HL-60 (cell line): ENCODE results near the gene HOXB6.

Experiments used
- DNase-seq, 2 experiments: peaks; one replicate each; pipeline ENCODE4 v3.0.0-alpha.2; 2010 to 2020; ENCODE audit warnings: low read depth in 1 of 2, low spot score in 1 of 2
- H3K27ac ChIP-seq: fragments of 250-450 bp; sonication (Bioruptor Pico); replicated peaks from 2 replicates; pipeline ENCODE4 v1.5.1; 2020; ENCODE audit warnings: mild to moderate bottlenecking, moderate library complexity
- H3K27me3 ChIP-seq: fragments of 250-450 bp; sonication (Bioruptor Pico); 2 replicates; pipeline ENCODE4 v1.5.1; 2021; ENCODE audit warnings: mild to moderate bottlenecking, moderate library complexity; ENCODE audit not compliant: insufficient read depth, poor library complexity, severe bottlenecking
- H3K4me3 ChIP-seq: replicated peaks from 2 replicates; pipeline ENCODE4 v1.5.1; 2011; ENCODE audit warnings: mild to moderate bottlenecking, control low read depth, low read length; ENCODE audit not compliant: insufficient read depth
- GABPA ChIP-seq: IDR thresholded peaks from 2 replicates; pipeline ENCODE4 v1.6.1; 2012; ENCODE audit warnings: low read depth
- POLR2AphosphoS5 ChIP-seq: IDR thresholded peaks from 2 replicates; pipeline ENCODE4 v1.6.1; 2012; ENCODE audit warnings: low read depth
- SPI1 ChIP-seq: IDR thresholded peaks from 2 replicates; pipeline ENCODE4 v1.6.1; 2012; ENCODE audit warnings: low read depth, mild to moderate bottlenecking, borderline replicate concordance
- TF ChIP-seq, protein P1 (sequence below): IDR thresholded peaks from one replicate; pipeline ENCODE4 v1.5.1; 2011; ENCODE audit warnings: low read length, control low read depth, inconsistent platforms; ENCODE audit not compliant: insufficient read depth
- TF ChIP-seq, protein P2 (sequence below): IDR thresholded peaks from 2 replicates; pipeline ENCODE4 v1.6.1; 2012; ENCODE audit warnings: low read depth; ENCODE audit not compliant: insufficient replicate concordance

The HOXB6 gene

DNA sequence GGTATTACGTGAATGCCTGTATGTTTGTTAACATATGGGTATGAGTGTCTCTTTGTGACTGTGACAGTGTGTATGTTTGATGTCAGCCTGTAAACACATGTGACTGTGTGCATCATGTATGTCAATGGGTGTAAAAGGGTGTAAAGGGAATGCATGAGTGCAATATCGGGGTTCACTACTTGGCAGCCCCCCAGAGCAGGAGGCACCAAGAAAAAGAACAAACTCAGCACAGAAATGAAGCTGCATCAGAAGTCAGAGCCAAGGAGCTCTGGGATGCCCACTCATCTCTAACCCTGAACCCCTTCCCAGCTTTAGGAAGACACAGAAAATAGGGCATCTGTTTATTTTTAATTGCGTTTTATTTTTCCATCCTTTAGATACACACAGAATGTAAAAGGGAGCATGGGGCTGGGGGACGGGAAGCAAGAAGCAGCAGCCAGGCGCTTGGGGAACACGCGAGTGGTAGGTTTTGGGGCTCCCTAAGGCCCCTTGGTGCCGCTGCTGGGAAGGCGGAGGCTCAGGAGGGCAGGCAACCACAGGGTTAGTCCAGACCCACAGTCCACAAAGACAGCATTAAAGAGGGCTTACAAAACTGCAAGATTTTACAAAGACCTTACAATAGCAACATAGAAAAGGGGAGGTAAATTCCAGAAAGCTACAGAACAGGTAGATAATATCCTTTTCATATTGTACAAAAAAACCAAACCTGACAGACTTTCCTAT lies 2.3 kb upstream of the HOXB6 start:
- TF ChIP-seq, protein P1, sequence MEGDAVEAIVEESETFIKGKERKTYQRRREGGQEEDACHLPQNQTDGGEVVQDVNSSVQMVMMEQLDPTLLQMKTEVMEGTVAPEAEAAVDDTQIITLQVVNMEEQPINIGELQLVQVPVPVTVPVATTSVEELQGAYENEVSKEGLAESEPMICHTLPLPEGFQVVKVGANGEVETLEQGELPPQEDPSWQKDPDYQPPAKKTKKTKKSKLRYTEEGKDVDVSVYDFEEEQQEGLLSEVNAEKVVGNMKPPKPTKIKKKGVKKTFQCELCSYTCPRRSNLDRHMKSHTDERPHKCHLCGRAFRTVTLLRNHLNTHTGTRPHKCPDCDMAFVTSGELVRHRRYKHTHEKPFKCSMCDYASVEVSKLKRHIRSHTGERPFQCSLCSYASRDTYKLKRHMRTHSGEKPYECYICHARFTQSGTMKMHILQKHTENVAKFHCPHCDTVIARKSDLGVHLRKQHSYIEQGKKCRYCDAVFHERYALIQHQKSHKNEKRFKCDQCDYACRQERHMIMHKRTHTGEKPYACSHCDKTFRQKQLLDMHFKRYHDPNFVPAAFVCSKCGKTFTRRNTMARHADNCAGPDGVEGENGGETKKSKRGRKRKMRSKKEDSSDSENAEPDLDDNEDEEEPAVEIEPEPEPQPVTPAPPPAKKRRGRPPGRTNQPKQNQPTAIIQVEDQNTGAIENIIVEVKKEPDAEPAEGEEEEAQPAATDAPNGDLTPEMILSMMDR = no peak
- TF ChIP-seq POLR2AphosphoS5 (no peak), SPI1 (no peak)
- TF ChIP-seq, protein P2, sequence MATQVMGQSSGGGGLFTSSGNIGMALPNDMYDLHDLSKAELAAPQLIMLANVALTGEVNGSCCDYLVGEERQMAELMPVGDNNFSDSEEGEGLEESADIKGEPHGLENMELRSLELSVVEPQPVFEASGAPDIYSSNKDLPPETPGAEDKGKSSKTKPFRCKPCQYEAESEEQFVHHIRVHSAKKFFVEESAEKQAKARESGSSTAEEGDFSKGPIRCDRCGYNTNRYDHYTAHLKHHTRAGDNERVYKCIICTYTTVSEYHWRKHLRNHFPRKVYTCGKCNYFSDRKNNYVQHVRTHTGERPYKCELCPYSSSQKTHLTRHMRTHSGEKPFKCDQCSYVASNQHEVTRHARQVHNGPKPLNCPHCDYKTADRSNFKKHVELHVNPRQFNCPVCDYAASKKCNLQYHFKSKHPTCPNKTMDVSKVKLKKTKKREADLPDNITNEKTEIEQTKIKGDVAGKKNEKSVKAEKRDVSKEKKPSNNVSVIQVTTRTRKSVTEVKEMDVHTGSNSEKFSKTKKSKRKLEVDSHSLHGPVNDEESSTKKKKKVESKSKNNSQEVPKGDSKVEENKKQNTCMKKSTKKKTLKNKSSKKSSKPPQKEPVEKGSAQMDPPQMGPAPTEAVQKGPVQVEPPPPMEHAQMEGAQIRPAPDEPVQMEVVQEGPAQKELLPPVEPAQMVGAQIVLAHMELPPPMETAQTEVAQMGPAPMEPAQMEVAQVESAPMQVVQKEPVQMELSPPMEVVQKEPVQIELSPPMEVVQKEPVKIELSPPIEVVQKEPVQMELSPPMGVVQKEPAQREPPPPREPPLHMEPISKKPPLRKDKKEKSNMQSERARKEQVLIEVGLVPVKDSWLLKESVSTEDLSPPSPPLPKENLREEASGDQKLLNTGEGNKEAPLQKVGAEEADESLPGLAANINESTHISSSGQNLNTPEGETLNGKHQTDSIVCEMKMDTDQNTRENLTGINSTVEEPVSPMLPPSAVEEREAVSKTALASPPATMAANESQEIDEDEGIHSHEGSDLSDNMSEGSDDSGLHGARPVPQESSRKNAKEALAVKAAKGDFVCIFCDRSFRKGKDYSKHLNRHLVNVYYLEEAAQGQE = no peak
- Histone ChIP-seq H3K27me3 (peaks cover 71% of the 10 kb centered on the region), H3K4me3 (no peak overlapping the region), H3K27ac (no peak overlapping the region)
- DNase-seq = no peak

DNA sequence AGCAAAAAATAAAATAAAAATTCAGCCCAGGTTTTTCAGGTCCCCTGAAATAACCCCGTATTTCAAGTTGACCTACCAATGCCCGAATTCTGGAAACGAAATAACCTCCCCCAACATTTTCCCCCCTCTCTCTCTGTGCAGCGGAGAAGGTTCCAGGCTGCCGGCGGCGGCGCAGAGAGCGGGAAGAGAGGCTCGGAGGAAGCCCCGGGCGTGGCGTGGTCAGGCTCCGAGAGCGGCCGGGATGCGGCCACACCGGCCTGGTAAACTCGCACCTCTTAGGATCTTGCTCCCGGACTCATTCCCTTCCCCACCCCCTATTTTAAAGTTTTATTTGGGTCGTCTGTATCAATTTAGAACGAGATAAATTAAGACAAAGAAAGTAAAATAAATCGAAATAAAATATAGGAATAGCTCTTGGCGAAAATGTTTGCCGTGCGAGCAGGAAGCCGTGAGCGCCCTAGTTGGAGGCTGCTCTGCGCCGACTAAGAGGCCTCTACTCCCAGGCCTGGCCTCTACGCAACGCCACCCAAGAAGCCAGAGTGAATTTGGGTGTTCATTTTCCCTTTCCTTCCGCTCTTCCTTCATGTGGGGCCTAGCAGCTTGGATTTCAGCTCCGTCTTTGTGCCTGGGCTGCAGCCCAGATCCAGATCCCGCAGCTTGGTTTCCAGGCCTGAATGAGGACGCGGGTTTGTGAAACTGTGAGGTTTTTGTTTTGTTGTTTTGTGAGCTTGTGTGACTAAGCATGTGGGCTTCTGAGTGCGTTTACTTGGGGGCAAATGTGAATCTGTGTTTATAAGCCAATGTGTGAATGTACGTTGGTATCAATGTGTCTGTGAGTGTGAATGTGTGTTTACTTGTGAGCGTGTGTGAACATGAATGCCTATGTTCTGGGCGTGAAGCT lies 1.5 kb upstream of the HOXB6 start:
- DNase-seq = no peak
- TF ChIP-seq GABPA = no peak
- TF ChIP-seq, protein P1 = no peak
- no peak for TF ChIP-seq SPI1
- TF ChIP-seq, protein P2 = no peak
- no peak for TF ChIP-seq POLR2AphosphoS5
- no peak overlapping the region for H3K4me3 ChIP-seq
- peaks cover 72% of the 10 kb centered on the region for H3K27me3 ChIP-seq
- H3K27ac ChIP-seq = no peak overlapping the region

DNA sequence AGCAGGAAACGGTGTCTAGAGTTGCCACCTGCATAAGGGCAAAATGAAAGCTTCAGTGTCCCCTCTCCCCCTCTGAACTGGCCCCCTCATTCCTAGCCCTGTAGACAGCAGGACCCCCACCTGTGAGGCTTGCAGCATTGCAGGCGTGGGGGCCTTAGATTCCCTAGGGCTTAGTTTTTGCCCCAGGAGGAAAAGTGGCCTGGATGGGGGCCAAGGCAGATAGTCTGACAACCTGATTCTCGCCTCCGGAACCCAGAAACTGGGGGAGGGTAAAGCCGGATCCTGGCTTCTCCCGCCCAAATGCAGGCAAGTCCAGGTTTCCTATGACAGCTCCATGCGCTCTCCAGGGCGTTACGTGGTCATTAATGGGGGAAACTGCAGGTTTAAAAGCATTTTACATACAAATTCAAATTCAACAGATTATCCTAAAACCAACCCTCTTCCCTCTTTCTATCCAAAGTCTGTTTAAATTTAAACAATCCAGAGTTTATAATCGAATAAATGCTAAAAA lies 678 bp upstream of the HOXB6 start:
- no peak for TF ChIP-seq GABPA
- TF ChIP-seq, protein P1 = no peak
- no peak for TF ChIP-seq POLR2AphosphoS5
- TF ChIP-seq, protein P2 = no peak
- TF ChIP-seq SPI1 = no peak
- DNase-seq = no peak
- H3K27me3 ChIP-seq = peaks cover 69% of the 10 kb centered on the region
- no peak overlapping the region for H3K4me3 ChIP-seq
- H3K27ac ChIP-seq = no peak overlapping the region
